Esophagus squamous epithelium (tissue), 5 donors: Measurements from ENCODE around the gene UQCR11. TPM values are rescaled to one million over a fixed set of nuclear protein-coding genes. Genes with fewer than 3 reads are reported as not detected.

ENCODE experiments used
- DNase-seq: peaks from one replicate; lab custom pipeline; 2025; lab: John Stamatoyannopoulos, UW
- H3K27ac ChIP-seq, 4 donors: fragments of 200-600 bp; sonication (generic); one replicate each; pipeline ENCODE4 v1.5.1; 2016 to 2019; ENCODE audit warnings: mild to moderate bottlenecking in 1 of 4
- H3K27me3 ChIP-seq, 4 donors: fragments of 200-600 bp; sonication (generic); 1 replicate in 3 of 4; 2 replicates in 1 of 4; pipeline versions ENCODE4 v1.5.1 to v1.6.0; 2017 to 2021; ENCODE audit warnings: antibody characterized with exemption in 1 of 4
- H3K36me3 ChIP-seq, 3 donors: fragments of 200-600 bp; sonication (generic); one replicate each; pipeline ENCODE4 v1.5.1; 2016 to 2019
- H3K4me1 ChIP-seq, 3 donors: fragments of 200-600 bp; sonication (generic); one replicate each; pipeline ENCODE4 v1.5.1; 2017 to 2019
- H3K4me3 ChIP-seq, 4 donors: fragments of 200-600 bp; sonication (generic); 1 replicate in 3 of 4; 2 replicates in 1 of 4; pipeline ENCODE4 v1.5.1; 2016 to 2019; ENCODE audit warnings: mild to moderate bottlenecking in 2 of 4, moderate library complexity in 1 of 4
- H3K9me3 ChIP-seq, 3 donors: fragments of 200-600 bp; sonication (generic); one replicate each; pipeline ENCODE4 v1.5.1; 2016 to 2019
- POLR2A ChIP-seq, 4 donors: fragments of 450-650 bp; IDR thresholded peaks; one replicate each; pipeline ENCODE4 v1.6.1; 2017; ENCODE audit warnings: antibody characterized with exemption in 4 of 4, mild to moderate bottlenecking in 4 of 4, moderate library complexity in 3 of 4
- WGBS, 2 donors: methylation state at CpG; one replicate each; pipeline ENCODE4 v1.1.5; 2018; 5-methylcytosine and 5-hydroxymethylcytosine counted together
- intact Hi-C: fragments of 100-400 bp; cut with DNase I; formaldehyde crosslinking; loops from one replicate; pipeline ENCODE4 v1.15.0; 2022
- total RNA-seq, 4 donors: library from RNA; depleted of rRNA; stranded (reverse); fragments of >200 nt; gene quantifications; one replicate each; pipeline ENCODE4 v1.1.0, GENCODE V29; 2016
- TF ChIP-seq, protein P1 (sequence below), 6 experiments: fragments of 450-650 bp in 4 of 6; fragments of 200-600 bp in 2 of 6; sonication (generic) in 2 of 6; IDR thresholded peaks; one replicate each; pipeline ENCODE4 v1.5.1; 2016 to 2019; ENCODE audit warnings: antibody characterized with exemption in 6 of 6, mild to moderate bottlenecking in 4 of 6, moderate library complexity in 4 of 6
- donor health status: DM: yes; HTN: yes; CAD: no.

The UQCR11 gene
- total RNA-seq, 4 donors from 2014 or later = 47.1 to 74.4 (median 59.1) TPM

DNA sequence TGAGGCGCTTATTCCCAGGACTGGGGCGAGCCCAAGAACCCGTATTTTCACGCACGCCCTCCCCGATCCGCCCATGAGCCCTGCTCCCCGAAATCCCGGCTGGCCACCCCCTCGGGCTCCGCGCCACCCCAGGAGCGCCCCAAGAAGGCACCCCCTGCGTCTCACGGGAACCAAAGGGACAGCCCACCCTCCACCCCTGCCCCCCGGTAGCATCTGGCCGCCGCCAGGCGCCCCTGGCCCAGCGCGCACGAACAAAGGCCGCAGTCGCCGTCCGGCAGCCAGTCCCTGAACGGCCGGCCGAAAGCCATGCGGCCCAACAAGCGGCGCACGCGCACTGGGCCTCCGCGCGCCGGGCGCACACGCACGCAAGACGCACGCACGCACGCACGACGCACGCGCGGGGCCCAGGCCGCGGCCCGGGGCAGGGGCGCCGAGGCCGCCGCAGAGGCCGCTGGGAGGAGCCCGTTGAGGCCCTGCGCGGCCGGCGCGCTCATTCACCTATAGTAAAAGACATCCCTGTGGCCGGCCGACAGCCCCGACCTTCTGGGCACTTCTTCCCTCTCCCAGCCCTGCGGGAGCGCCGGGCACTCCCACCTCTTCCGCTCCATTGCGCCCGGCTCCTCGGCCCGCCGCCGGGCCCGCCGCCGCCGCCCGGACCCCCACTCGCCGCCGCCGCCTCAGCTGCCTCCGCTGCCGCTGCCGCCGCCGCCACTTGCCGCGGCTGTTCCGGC lies 13.1 kb downstream of the UQCR11 start:
- Histone ChIP-seq H3K4me3 (peak overlapping the region; percentile 90 to 97 (median 92)), H3K27ac (peak overlapping the region; percentile 95 to 100 (median 98)), H3K4me1 (peaks cover 25 to 60% (median 29%) of the 10 kb centered on the region in 3 donors), H3K9me3 (no peaks in the 10 kb centered on the region), H3K36me3 (peaks cover 0 to 25% (median 2%) of the 10 kb centered on the region in 3 donors), H3K27me3 (no peaks in the 10 kb centered on the region)
- DNase-seq = no peak
- 0% methylated on average over 5 to 21 of the region's 94 CpGs for WGBS, 2 donors
- TF ChIP-seq, protein P1, sequence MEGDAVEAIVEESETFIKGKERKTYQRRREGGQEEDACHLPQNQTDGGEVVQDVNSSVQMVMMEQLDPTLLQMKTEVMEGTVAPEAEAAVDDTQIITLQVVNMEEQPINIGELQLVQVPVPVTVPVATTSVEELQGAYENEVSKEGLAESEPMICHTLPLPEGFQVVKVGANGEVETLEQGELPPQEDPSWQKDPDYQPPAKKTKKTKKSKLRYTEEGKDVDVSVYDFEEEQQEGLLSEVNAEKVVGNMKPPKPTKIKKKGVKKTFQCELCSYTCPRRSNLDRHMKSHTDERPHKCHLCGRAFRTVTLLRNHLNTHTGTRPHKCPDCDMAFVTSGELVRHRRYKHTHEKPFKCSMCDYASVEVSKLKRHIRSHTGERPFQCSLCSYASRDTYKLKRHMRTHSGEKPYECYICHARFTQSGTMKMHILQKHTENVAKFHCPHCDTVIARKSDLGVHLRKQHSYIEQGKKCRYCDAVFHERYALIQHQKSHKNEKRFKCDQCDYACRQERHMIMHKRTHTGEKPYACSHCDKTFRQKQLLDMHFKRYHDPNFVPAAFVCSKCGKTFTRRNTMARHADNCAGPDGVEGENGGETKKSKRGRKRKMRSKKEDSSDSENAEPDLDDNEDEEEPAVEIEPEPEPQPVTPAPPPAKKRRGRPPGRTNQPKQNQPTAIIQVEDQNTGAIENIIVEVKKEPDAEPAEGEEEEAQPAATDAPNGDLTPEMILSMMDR (IDR thresholded peaks at IDR 0.05) = peak in 3 of 6 experiments; percentile 4 to 21 (median 9)
- peak in 1 of 4 donors; percentile 75 for TF ChIP-seq POLR2A (IDR thresholded peaks at IDR 0.05)
- intact Hi-C loops = no loop called here

DNA sequence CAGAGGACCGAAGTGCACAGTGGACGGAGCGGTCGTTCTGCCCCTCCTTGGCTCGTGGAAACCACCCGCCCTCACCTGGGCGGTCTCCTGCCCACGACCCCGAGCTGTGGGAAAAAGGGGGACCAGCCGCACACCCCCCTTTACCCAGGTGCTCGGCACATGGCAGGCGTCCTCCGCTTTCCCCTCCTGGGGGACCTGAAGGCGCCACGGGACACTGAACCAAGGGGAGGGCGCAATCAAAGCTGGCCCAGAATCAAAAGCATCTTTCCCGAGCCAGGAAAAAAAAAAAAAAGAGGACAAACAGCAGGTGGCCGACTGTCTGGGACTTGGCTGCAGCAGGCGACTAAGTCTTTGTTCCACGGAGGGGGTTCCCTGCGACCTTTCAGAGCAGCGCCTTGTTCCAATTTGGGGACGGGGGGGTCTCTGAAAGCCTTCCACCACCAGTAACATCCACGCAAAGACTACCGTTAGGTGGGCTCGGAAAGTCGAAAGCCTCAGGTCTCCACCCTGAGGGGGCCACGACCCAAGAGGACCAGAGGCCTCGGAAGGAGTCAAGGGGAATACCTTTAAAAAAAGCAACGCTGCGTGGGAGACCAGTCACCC lies 13.7 kb downstream of the UQCR11 start:
- Histone ChIP-seq H3K4me3 (peak overlapping the region; percentile 90 to 97 (median 92)), H3K9me3 (no peaks in the 10 kb centered on the region), H3K27ac (peak overlapping the region; percentile 95 to 100 (median 98)), H3K27me3 (no peaks in the 10 kb centered on the region), H3K4me1 (peaks cover 25 to 66% (median 29%) of the 10 kb centered on the region in 3 donors), H3K36me3 (peaks cover 0 to 18% (median 0%) of the 10 kb centered on the region in 3 donors)
- intact Hi-C loops = no loop called here
- TF ChIP-seq POLR2A (IDR thresholded peaks at IDR 0.05) = no peak
- TF ChIP-seq, protein P1 (IDR thresholded peaks at IDR 0.05) = no peak
- 1 to 4% methylated on average over 17 to 22 of the region's 31 CpGs for WGBS, 2 donors
- no peak for DNase-seq

DNA sequence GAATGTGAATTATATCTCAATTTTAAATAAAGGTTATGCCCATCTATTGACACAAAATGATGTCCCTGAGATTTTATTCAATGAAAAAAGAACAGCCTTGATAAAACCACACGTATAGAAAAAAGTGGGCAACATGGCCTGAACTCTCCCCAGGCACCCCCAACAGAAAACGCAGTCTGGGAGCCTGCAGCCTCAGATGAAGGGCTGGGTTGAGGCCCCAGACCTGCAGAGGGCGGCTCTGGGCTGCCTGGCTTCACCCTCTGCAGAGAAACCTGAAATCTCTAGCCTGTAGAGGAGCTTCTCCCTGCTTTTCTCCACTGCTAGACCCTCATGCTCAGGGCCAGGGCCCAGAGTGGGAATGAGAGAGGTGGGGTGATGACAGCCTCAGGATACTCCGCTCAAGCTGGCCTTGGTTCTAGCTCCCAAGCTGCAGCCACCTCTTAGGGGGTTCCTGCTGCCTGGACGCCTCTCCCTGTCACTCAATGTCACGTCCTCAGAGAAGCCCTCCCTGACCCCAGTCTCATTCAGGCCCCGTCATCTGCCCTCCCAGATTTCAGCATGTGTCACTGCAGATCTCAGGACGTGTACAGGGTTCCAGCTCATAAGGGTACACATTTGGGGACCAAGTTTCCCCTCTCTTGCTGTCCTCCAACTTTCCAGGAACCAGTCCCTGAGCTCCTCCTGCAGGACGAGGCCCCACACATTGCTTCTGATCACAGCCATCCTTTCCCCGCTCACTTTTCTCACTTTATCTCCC lies 14.4 kb downstream of the UQCR11 start:
- DNase-seq = no peak
- no peaks in the 10 kb centered on the region for H3K9me3 ChIP-seq
- peak overlapping the region; percentile 90 to 97 (median 92) for H3K4me3 ChIP-seq
- peaks cover 25 to 70% (median 29%) of the 10 kb centered on the region in 3 donors for H3K4me1 ChIP-seq
- intact Hi-C loops = no loop called here
- peak overlapping the region; percentile 52 to 99 (median 96) for H3K27ac ChIP-seq
- TF ChIP-seq, protein P1 (IDR thresholded peaks at IDR 0.05) = peak in 1 of 6 experiments; percentile 14
- TF ChIP-seq POLR2A (IDR thresholded peaks at IDR 0.05) = no peak
- WGBS, 2 donors = 15 to 26% methylated on average over 7 to 9 of the region's 10 CpGs
- H3K36me3 ChIP-seq = peaks cover 0 to 11% (median 0%) of the 10 kb centered on the region in 3 donors
- no peaks in the 10 kb centered on the region for H3K27me3 ChIP-seq

DNA sequence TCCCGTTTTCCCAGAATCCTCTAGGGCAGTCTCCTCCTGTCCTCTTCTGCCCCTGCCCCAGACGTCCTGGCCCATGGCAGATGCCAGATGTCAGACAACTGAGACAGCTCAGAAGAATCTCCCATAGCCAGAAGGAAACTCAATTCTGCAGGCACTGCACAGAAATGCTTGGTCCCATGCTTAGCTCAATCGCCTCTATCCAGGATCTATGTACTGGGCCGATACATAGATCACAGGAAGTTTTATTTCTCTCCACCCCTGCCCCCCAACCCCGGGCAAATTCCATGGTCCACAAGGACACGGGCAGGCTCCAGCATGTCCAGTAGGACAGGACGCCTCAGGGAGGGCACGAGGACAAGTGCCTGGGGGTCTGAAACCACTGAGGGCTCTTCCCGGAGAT lies 17.4 kb downstream of the UQCR11 start:
- DNase-seq = no peak
- WGBS, 2 donors = 35 to 44% methylated on average over 4 to 7 of the region's 9 CpGs
- no peak for TF ChIP-seq POLR2A (IDR thresholded peaks at IDR 0.05)
- TF ChIP-seq, protein P1 (IDR thresholded peaks at IDR 0.05) = no peak
- peak overlapping the region in 2 of 4 donors; percentile 1 to 10 for H3K27ac ChIP-seq
- no peaks in the 10 kb centered on the region for H3K27me3 ChIP-seq
- H3K4me3 ChIP-seq = no peak overlapping the region
- H3K9me3 ChIP-seq = no peaks in the 10 kb centered on the region
- intact Hi-C loops = no loop called here
- H3K4me1 ChIP-seq = peaks cover 21 to 58% (median 23%) of the 10 kb centered on the region in 3 donors
- peaks cover 0 to 23% (median 11%) of the 10 kb centered on the region in 3 donors for H3K36me3 ChIP-seq
